H1 (cell line): Measurements from ENCODE around the gene STAM. TPM values are rescaled to one million over a fixed set of nuclear protein-coding genes. Genes with fewer than 3 reads are reported as not detected.

Experiments
- EGR1 ChIP-seq: IDR thresholded peaks from 2 replicates; pipeline ENCODE4 v1.6.1; 2011; ENCODE audit warnings: low read depth, low read length, borderline replicate concordance
- polyA plus RNA-seq, 7 experiments: library from polyadenylated mRNA; depleted of rRNA in 3 of 7; stranded (reverse) in 5 of 7; unstranded in 2 of 7; fragments of >200 nt in 5 of 7; fragments of 200-250 nt in 2 of 7; gene quantifications; 1 replicate in 5 of 7; 2 replicates in 1 of 7; 4 replicates in 1 of 7; pipeline versions ENCODE4 v1.2.1 to v1.2.3, GENCODE V29; 2011 to 2013; ENCODE audit warnings: missing spikeins in 2 of 7, mixed read lengths in 2 of 7
- total RNA-seq: library from RNA; stranded (reverse); fragmentation: NEBNext Ultra II Directional; extraction: Animal tissue kit (Norgen Biotek cat#: 25700); gene quantifications from 2 replicates; pipeline ENCODE4 v1.2.1, GENCODE V29; 2021

Gene STAM
- total and polyA plus RNA-seq, 2 of the 8 experiments (the other 6 are each of a cell fraction or from before 2014, with no cell fraction given): 22.0 to 27.8 TPM

DNA sequence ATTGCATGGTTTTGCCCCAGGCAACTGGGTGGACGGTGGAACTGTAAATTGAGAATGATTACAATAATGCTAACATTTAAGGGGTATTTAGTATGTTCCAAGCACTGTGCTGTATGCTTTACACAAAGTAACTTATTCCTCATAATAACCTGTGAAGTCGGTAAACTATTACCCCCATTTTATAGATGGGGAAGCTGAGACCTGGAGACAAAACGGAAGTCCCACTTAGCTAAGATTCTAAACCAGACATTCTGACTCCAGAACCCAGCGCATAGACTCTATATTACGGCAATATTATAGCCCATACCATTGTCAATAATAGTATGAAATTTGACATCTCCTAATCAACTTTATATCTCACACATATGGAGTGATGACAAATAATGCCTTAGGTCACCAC is 68.1 kb downstream of the STAM start (continued):
- no peak for TF ChIP-seq EGR1
